CD4-positive, alpha-beta T cell treated with Interleukin-4 for 4 hours (primary cell): ENCODE measurements around the gene MTUS2.

Experiments used
- DNase-seq: peaks from one replicate; pipeline ENCODE4 v3.0.0-alpha.2; 2020

MTUS2 gene

DNA sequence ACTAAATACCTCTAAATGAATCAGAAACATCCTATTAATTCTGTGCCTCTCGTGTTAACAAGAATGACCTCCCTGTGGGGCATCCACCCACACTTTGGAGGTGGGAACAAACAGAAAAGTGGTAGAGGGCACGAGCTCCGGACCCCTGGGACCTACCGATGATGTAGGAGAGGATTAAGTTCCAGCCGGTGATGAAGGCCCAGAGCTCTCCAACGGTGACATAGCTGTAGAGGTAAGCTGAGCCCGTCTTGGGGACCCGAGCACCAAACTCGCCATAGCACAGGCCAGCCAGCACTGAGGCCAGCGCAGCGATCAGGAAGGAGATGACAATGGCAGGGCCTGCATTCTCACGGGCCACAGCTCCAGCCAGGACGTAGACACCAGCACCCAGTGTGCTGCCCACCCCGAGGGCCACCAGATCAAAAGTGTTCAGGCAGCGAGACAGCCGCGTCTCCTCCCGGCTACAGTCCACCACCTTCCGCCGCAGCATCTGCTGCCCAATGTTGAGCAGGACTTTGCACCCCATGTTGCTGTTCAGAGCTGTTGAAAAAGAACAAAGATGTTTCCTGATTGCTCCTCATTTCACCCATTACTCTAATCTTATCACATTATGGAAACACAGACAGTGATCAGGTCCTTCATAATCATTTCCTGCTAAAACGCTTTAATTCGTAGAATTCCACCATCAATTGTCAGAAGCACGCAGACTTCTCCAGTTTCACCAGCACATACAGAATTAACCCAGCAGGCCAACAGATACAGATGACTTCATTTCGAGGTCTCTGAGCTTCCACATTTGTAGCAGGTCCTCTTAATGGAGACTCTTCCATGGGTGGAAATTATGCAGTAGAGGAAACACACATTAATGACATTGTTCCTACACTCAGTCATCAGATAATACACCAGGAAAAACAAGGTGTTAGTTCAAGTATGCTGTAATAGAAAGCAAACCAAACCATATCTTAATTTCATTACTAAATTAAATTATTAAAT lies 715.8 kb downstream of the MTUS2 start:
- no peak for DNase-seq

DNA sequence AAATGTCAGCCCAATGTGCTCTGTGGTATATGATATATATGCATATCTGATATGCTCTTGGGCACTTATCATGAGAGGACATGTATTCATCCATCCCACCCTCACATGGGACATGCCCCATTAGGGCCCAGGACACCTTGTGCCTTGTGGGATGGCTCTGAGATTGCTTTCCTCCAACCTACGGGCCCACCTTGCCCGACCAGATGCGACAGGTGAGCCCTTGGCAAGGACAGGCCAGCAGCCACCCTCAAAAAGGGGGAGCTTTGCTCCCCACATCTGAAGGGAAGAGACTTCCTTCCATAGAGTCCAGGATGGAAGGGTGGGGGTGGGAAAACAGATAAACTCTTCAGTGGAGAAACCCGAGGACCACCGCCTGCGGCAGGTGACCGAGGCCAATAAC lies 716.7 kb downstream of the MTUS2 start:
- no peak for DNase-seq

DNA sequence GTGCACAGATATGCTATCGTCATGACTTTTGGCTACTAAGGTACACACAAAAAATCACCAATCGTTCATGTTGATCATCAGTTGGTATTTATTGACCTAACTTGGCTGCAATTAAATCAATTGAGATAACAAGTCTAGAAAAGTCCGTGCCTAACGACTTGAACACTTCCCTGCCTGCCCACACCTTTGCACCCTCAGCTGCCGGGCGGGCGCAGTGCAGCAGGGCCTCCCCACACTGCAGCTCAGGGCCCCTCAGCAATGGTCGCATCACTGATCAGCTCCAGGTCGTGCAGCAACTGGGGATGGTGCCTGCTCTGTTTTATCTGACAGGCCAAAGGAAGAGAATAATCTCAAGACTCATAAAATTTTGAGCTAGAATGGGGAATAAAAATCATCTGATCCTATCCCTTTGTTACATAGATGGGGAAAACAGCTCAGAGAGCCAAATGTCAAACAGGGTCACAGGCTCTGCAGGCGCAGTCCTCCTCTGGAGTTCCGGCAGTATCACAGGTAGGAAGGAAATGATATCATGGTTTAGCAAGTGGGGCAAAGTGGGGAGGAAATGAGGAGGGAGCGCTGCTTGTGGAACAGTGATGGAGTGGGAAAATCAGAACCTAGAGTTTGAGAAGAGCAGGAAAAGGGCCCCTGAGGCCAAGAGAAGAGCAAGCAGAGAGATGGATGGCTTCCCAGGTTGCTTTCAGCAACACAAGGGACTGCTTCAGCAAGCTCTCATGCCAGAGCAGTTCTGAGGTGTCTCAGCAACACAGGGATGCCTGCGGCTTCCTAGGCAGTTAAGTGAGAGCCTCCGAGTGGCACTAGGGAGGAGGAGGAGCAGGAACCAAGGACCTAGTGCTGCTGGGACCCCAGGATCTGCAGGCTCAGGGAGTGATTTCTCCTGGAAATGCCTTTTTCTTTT lies 717.9 kb downstream of the MTUS2 start:
- DNase-seq, result no peak

DNA sequence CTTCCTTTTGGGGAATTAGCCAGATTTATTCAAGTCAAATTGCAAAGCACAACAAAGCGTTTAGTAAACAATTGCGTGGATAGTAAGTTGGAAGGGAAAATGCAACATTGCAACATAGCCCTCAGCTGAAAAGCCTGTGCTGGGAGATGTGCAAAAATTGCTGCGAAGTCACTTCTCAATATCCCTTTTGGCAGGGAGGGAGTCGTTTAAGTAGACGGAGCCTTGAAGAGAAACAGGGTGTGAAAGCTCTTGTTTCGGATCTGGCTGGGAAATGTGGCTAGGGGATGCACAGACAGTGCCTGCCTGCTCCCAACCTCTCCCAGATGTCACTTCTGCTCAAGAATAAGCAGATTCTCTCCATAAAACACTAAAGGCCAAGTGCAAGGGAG lies 718.5 kb downstream of the MTUS2 start:
- no peak for DNase-seq

DNA sequence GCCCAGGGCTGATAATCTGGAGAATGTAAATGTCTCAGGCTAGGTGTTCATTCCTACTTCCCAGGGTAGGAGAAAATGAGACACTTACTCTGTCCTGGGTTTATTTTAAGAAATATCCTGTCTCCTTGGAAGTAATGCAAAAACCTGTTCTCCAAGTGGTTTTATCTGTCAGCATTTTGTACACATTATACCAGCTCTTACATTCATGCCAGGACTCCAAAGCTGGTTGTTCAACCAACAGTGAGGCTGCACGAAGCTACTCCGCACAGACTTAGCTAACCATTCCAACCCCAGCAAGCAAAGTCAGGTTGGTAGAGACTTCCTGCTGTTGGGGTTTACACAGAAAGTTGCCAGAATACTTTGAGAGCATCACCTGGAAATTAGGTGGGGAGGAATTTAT lies 719.7 kb downstream of the MTUS2 start:
- DNase-seq, result no peak

DNA sequence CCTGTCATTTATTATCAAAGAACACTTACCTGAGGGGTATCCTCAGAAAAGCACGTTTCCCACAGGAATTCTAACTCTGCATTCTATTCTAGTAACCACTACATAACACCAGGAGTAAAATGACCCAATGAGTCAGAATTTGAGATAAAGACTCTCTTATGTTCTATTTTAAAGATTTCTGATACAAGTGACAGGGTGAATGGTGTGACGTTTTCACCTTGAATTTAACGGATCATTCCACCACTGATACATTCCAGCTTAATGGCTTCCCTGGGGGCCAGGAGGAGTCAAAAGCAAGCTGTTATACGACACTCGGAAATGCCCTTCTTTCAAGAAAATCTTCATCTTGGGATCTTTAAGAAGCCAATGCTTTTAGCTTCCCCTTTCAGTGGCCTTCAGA lies 720.2 kb downstream of the MTUS2 start:
- no peak for DNase-seq

DNA sequence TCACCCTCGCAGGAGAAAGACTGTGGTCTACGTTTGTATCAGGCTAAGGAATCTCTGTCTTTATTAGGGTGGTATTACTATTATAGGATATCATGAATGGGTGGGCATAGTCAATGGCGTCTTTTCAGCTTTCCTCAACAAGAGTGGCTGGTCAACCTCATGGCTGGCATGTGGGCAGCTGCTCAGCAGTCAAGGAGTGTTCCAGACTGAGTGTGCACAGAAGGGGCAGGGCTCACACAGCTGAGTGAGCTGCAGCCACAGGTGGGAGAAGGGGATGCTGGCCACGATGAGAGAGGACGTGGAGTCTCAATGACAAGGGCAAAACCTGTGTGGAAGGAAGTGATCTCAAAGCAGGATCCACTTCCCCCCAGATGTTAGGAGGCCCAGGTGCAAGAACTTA lies 720.7 kb downstream of the MTUS2 start:
- DNase-seq, result no peak

DNA sequence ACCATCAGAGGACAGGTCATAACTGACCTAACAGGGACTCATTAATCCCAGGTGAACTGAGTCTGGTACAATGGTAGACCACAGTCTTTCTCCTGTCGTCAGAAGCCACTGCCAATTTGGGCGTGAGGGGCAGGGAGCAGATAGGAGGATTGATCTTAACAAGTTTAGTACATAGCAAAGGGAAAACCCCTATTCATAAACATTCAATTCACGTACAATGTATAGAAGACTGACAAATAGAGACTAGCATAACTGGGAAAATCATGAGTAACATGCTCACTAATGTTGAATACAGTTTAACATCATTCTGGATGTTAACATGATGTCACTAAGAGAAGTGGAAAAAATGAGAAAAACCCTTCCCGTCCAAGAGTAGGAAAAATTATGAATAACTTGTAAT lies 721.3 kb downstream of the MTUS2 start:
- DNase-seq, result no peak

DNA sequence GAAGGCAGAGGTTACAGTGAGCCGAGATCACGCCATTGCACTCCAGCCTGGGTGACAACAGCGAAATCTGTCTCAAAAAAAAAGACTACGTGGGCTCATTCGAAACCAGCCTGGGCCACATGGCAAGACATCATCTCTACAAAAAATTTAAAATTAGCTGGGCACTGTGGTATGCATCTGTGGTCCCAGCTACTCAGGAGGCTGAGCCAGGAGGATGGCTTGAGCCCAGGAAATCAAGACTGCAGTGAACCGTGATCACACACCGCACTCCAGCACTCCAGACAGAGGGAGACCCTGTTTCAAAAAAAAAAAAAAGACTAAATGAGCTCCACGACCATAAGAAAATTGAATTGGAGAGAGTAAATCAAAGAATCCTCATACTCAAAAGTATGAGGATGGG lies 722.2 kb downstream of the MTUS2 start:
- DNase-seq, result no peak

DNA sequence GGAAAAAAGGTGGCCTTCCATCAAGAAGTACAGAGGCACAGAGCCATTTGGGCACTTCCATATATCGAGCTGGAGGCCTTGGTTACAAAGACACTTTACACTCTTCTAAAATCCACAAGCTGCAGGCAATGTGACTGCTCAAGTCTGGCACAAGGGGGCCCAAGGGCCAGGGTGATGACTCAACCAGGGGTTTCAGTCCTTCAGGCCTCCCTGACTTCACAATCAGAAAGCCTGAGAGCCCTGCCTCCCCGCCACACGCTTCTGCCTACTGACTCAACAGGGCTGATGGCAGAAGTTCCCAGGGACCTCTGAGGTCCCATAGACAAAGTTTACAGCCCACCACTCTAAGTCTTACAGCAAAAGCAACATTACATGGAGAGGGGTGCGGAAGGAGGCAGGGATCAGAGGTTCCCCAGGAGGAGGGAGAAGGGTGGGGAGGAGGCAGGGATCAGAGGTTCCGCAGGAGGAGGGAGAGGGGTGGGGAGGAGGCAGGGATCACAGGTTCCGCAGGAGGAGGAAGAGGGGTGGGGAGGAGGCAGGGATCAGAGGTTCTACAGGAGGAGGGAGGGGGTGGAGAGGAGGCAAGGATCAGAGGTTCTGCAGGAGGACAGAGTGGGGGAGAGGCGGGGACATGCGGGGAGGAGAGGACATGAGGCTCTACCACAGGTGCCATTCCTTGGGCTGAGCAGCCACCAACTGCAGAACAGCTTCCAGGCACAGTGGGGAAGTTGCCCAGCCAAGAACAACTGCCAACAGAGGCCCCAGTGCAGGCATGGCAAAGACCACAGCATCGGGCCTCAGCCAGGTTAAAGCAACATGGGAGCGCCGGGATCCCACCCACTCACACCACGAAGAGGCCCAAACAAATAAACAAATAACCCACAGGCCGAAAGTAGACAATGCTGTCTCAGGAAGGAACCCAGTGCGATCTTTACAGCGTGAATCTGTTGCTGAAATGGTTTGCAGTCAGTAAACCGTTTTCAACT lies 723.4 kb downstream of the MTUS2 start:
- no peak for DNase-seq

DNA sequence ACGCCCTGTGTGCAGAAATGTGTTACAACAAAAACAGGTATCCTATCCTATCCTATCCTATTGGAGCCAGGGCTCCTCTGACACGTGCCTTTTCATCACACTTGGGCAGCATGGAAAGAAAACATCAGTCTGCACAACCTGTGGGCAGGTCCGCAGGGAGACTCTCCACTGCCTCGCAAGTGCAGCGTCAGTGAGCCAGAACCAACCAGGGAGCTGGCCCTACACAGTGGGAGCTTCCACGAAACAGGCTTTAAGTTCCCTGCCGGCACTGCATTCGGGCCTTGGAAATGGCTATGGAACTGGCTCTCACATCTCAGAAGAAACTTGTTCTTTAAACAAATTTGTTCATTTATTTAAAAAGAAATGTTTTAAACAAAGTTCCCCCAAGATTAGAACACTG lies 725.8 kb downstream of the MTUS2 start:
- DNase-seq, result no peak

DNA sequence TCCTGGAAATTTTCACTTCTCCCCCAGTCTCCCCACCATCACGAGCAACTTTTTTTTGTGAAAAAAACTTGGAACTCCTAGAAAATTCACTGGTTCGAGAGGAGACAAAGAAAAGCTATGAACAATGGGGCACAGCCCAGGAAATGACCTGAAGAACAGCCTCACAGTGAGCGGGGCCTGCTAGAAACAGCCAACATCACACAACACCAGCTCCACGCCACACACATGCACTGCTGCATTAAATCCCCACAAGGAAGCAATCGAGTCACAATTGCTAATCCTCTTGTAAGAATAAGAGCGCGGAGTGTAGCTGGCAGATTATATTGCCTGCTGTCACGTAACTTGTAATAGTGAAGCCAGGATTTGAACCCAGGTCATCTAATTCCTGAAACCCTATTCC lies 726.5 kb downstream of the MTUS2 start:
- no peak for DNase-seq

DNA sequence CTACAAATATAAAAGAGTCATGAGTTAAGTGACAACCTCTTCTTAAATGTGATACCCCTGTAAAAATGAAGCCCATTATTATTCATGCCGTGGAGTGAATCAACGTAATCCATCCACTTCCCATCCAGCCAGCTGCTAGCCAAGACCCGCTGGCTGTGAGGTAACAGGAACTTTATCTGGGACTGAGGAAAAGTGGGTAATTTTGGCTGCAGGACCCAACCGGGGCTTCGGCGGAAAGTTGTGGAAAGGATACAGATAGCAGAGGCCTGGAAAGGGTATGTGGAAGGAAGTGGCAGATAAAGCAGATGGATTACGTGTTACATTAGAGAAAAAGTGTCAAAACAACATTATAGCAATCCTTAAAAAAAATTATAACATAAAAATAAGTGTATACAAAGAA lies 727.0 kb downstream of the MTUS2 start:
- no peak for DNase-seq

DNA sequence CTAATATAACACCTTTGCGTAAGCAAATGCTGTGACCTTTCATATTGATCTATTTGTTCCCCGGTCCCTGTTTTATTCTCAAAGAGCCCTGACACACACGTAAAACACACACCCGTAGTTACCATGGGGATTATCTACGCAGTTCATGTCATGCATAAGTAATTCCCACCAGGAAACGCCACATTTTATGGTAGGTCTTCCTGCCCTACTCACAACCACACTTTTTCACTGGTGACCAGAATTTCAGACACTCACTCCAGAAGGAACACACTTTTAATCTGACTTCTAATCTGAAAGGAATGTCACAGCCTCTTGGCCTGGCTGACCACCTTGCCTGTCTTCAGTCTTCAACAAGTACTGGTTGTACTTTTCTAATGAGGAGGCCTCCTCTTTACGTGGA lies 728.6 kb downstream of the MTUS2 start:
- DNase-seq, result no peak

DNA sequence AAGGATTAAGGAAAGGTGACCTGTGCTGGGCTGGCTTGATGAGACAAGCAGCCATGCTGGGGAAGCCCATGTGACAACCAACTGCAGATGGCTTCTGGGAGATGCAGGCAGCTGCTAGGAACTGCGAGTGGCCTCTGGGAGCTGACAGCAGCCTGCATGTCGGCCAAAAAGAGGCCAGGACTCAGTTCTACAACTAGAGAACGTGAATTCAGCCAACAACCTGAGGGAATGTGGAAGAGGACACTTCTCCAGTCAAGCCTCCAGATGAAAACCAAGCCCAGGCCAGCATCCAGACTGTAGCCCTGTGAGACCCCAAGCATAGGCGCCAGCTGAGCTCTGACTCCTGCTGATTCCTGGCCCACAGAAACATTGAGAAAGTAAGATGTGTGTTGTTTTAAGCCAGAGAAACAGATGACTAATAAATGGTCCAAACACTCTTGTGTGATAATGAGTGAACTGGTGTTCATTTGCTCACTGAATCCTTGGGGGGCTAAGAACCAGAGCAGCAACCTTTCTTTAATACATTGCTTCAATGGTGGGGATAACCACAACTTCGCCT lies 730.4 kb downstream of the MTUS2 start:
- DNase-seq, result no peak

DNA sequence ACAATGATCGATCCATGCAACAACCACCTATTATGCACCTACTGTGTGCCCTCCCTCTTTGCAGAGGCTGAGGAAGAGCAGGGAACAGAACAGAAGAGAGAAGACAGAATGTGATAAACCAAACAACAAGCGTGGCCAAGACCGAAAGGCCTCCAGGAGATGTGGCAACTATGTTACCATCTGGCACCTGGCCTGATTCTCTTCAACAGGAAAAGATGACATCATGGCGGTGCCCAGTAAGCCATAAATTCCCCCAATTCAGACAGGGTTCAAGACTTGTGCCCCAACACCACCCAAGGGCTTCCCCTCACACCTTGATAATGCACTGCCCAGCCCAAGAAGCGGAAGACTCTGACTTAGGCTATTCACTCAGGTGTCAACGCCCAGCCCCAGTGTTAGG lies 731.1 kb downstream of the MTUS2 start:
- DNase-seq, result no peak
